HCT116 (cell line): ENCODE measurements around the gene SLC25A25. TPM values are rescaled to one million over a fixed set of nuclear protein-coding genes. Genes with fewer than 3 reads are reported as not detected.

Experiments used
- ATAC-seq: fragments of 200-7000 bp; cut with Tn5 transposase; 2 replicates; pipeline ENCODE4 v1.9.1; 2020; ENCODE audit warnings: mild to moderate bottlenecking, moderate library complexity
- BruUV-seq: library from RNA; stranded (reverse); fragments of 400-500 nt; replicated peaks from 2 replicates; lab custom pipeline; 2021; lab: Mats Ljungman, UMichigan
- CTCF ChIA-PET: fragments of 300-600 bp; sonication (Branson Sonifier 250); formaldehyde crosslinking; loops from one replicate; lab custom pipeline; 2021; ENCODE audit warnings: antibody characterized with exemption; lab: Charles Lee
- POLR2A ChIA-PET: fragments of 300-600, 350-600 bp; sonication (Branson Sonifier 250); formaldehyde crosslinking; loops from one replicate; lab custom pipeline; 2021; ENCODE audit warnings: antibody characterized with exemption; lab: Charles Lee
- RAD21 ChIA-PET, 2 experiments: fragments of 300-600 bp; sonication (Branson Sonifier 250); formaldehyde crosslinking; loops; one replicate each; lab custom pipeline; 2023; ENCODE audit warnings: low total read pairs in 2 of 2; ENCODE audit not compliant: uncharacterized antibody in 2 of 2, unreplicated experiment in 2 of 2, low non-redundant PET in 1 of 2; lab: Charles Lee
- DNase-seq: peaks from one replicate; pipeline ENCODE4 v3.0.0-alpha.2; 2010; ENCODE audit warnings: low read depth, low spot score
- H2AFZ ChIP-seq: fragments of 200-600 bp; shearing (Covaris generic), sonication (generic); 2 replicates; pipeline ENCODE4 v1.6.1; 2017; ENCODE audit warnings: low read depth, mixed run types, mixed read lengths, antibody characterized with exemption, low read length; ENCODE audit not compliant: poor library complexity, severe bottlenecking
- H3K27ac ChIP-seq: 2 replicates; pipeline ENCODE4 v1.5.1; 2012; ENCODE audit warnings: low read depth, low read length
- H3K27me3 ChIP-seq: fragments of 200-600 bp; sonication (generic); 2 replicates; pipeline ENCODE4 v1.6.1; 2016; ENCODE audit warnings: mixed run types, low read length, mixed read lengths; ENCODE audit not compliant: insufficient read depth
- H3K36me3 ChIP-seq, 2 experiments: fragments of 200-500 bp in 1 of 2; fragments of 200-600 bp in 1 of 2; sonication (Bioruptor generic) in 1 of 2; sonication (generic) in 1 of 2; 2 replicates each; pipeline versions ENCODE4 v1.5.1 to v1.6.1; 2014 to 2016; ENCODE audit warnings: low read length in 2 of 2, inconsistent platforms in 1 of 2, mixed read lengths in 1 of 2, mixed run types in 1 of 2; ENCODE audit not compliant: insufficient read depth in 2 of 2, control insufficient read depth in 1 of 2
- H3K4me1 ChIP-seq, 2 experiments: fragments of 200-600 bp in 1 of 2; sonication (generic) in 1 of 2; 2 replicates each; pipeline versions ENCODE4 v1.5.1 to v1.6.1; 2012 to 2017; ENCODE audit warnings: low read length in 2 of 2, inconsistent platforms in 1 of 2, mild to moderate bottlenecking in 1 of 2, mixed read lengths in 1 of 2, mixed run types in 1 of 2, moderate library complexity in 1 of 2; ENCODE audit not compliant: insufficient read depth in 2 of 2, control insufficient read depth in 1 of 2
- H3K4me2 ChIP-seq: fragments of 200-600 bp; sonication (generic); 2 replicates; pipeline ENCODE4 v1.6.1; 2017; ENCODE audit warnings: mixed run types, low read length, mixed read lengths
- H3K4me3 ChIP-seq, 2 experiments: fragments of 200-600 bp in 1 of 2; sonication (generic) in 1 of 2; replicated peaks in 1 of 2; 2 replicates each; pipeline ENCODE4 v1.5.1; 2011 to 2016; ENCODE audit warnings: low read length in 2 of 2, control low read depth in 1 of 2, low read depth in 1 of 2, mild to moderate bottlenecking in 1 of 2, mixed read lengths in 1 of 2, mixed run types in 1 of 2
- H3K79me2 ChIP-seq: fragments of 200-600 bp; sonication (generic); 2 replicates; pipeline ENCODE4 v1.6.1; 2017; ENCODE audit warnings: mild to moderate bottlenecking, mixed run types, low read length, moderate library complexity, mixed read lengths; ENCODE audit not compliant: insufficient read depth
- H3K9ac ChIP-seq: fragments of 200-600 bp; sonication (generic); 2 replicates; pipeline ENCODE4 v1.6.1; 2016; ENCODE audit warnings: low read length, mixed read lengths
- H3K9me2 ChIP-seq: fragments of 200-600 bp; sonication (generic), shearing (Covaris generic); 2 replicates; pipeline ENCODE4 v1.6.1; 2017; ENCODE audit warnings: mixed run types, mild to moderate bottlenecking, moderate library complexity; ENCODE audit not compliant: insufficient read depth
- H3K9me3 ChIP-seq, 2 experiments: fragments of 200-500 bp in 1 of 2; fragments of 200-600 bp in 1 of 2; sonication (Bioruptor generic) in 1 of 2; sonication (generic) in 1 of 2; 2 replicates each; pipeline ENCODE4 v1.6.1; 2014 to 2017; ENCODE audit warnings: low read length in 2 of 2, mixed read lengths in 2 of 2, inconsistent platforms in 1 of 2, low read depth in 1 of 2, mild to moderate bottlenecking in 1 of 2, mixed run types in 1 of 2, moderate library complexity in 1 of 2; ENCODE audit not compliant: control insufficient read depth in 1 of 2, insufficient read depth in 1 of 2
- H4K20me1 ChIP-seq: fragments of 200-600 bp; sonication (generic), shearing (Covaris generic); 2 replicates; pipeline ENCODE4 v1.6.1; 2017; ENCODE audit warnings: mixed run types, mild to moderate bottlenecking, moderate library complexity; ENCODE audit not compliant: insufficient read depth
- ATF3 ChIP-seq: IDR thresholded peaks from 2 replicates; pipeline ENCODE4 v1.6.1; 2012
- CEBPB ChIP-seq: IDR thresholded peaks from 2 replicates; pipeline ENCODE4 v1.6.1; 2012; ENCODE audit warnings: low read depth
- MAX ChIP-seq: IDR thresholded peaks from 2 replicates; pipeline ENCODE4 v1.6.1; 2012
- POLR2A ChIP-seq: IDR thresholded peaks from 2 replicates; pipeline ENCODE4 v1.7.0; 2011; ENCODE audit warnings: borderline replicate concordance; ENCODE audit not compliant: insufficient read depth, insufficient read length; ENCODE audit errors: extremely low read depth
- POLR2AphosphoS5 ChIP-seq: IDR thresholded peaks from 2 replicates; pipeline ENCODE4 v1.6.1; 2011; ENCODE audit warnings: mild to moderate bottlenecking, low read depth, low read length, moderate library complexity
- RAD21 ChIP-seq: IDR thresholded peaks from 2 replicates; pipeline ENCODE4 v1.6.1; 2012; ENCODE audit warnings: low read depth, mild to moderate bottlenecking
- SIN3A ChIP-seq: IDR thresholded peaks from 2 replicates; pipeline ENCODE4 v1.6.1; 2012; ENCODE audit warnings: low read depth
- YY1 ChIP-seq: IDR thresholded peaks from 2 replicates; pipeline ENCODE4 v1.6.1; 2011; ENCODE audit warnings: low read length, low read depth, moderate library complexity, mild to moderate bottlenecking; ENCODE audit not compliant: insufficient replicate concordance; ENCODE audit errors: extremely low read depth
- ZFX ChIP-seq: fragments of 450-650 bp; IDR thresholded peaks from 2 replicates; pipeline ENCODE4 v1.6.1; 2017
- ZNF274 ChIP-seq: fragments of 200-500 bp; sonication (Bioruptor generic); IDR thresholded peaks from 2 replicates; pipeline ENCODE4 v1.6.1; 2014; ENCODE audit warnings: mild to moderate bottlenecking, low read depth, low read length, inconsistent platforms
- intact Hi-C: fragments of 100-400 bp; cut with micrococcal nuclease; formaldehyde crosslinking; loops from 2 replicates; pipeline ENCODE4 v1.10.0; 2022
- total RNA-seq: library from RNA; stranded (reverse); gene quantifications from one replicate; pipeline ENCODE4 v1.2.1, GENCODE V29; 2021; ENCODE audit not compliant: unreplicated experiment

SLC25A25 gene
- total RNA-seq, 1 experiment from 2014 or later, result 15.3 TPM

GRCh38 chr9:128061275-128061960 lies 6.6 kb upstream of the SLC25A25 start:
- DNase-seq, result no peak
- H3K9ac ChIP-seq, result no peak overlapping the region
- POLR2A ChIA-PET, result interaction anchor here (0.7 kb wide), 1 partner anchor 132 kb away, joined by 3 read pairs; no protein-coding TSS in a partner anchor
- no peak for ATAC-seq
- CTCF ChIA-PET, result no interaction called here
- H3K4me2 ChIP-seq, result no peak overlapping the region
- no peaks in the 10 kb centered on the region for H4K20me1 ChIP-seq
- no peak for TF ChIP-seq MAX
- TF ChIP-seq POLR2A, result no peak
- no peak for TF ChIP-seq ZFX
- TF ChIP-seq YY1, result no peak
- no peak for TF ChIP-seq CEBPB
- no peak for TF ChIP-seq SIN3A
- TF ChIP-seq RAD21, result no peak
- no peak for TF ChIP-seq POLR2AphosphoS5
- TF ChIP-seq ATF3, result no peak
- no peak for TF ChIP-seq ZNF274
- TF ChIP-seq, all 23 proteins: peak for 0
- H3K4me3 ChIP-seq, result no peak overlapping the region
- intact Hi-C loops, result no loop called here
- no peak overlapping the region for H3K27ac ChIP-seq
- no peak overlapping the region for H2AFZ ChIP-seq
- no peaks in the 10 kb centered on the region for H3K27me3 ChIP-seq
- H3K79me2 ChIP-seq, result peaks cover 7% of the 10 kb centered on the region; the same call in 1 of the 2 replicates
- peaks cover 7 to 22% of the 10 kb centered on the region in 2 experiments; a peak in 3 of 4 replicates for H3K4me1 ChIP-seq
- no peaks in the 10 kb centered on the region for H3K9me3 ChIP-seq
- BruUV-seq, result no TSS peak
- H3K9me2 ChIP-seq, result no peaks in the 10 kb centered on the region
- H3K36me3 ChIP-seq, result no peaks in the 10 kb centered on the region
- RAD21 ChIA-PET, result no interaction called here
